22Rv1 (cell line): Measurements from ENCODE around the gene DACH1.

Source experiments
- CTCF ChIP-seq: fragments of 450-650 bp; IDR thresholded peaks from 2 replicates; pipeline ENCODE4 v1.5.1; 2017; ENCODE audit warnings: mild to moderate bottlenecking
- ZFX ChIP-seq: fragments of 450-650 bp; IDR thresholded peaks from 2 replicates; pipeline ENCODE4 v1.6.1; 2017; ENCODE audit warnings: antibody characterized with exemption, borderline replicate concordance

- TF ChIP-seq CTCF, result no peak
- no peak for TF ChIP-seq ZFX
Measured at GRCh38 chr13:71461892-71462291, 405.1 kb downstream of the DACH1 start.
